IPS-15b (cell line): Measurements from ENCODE around the gene SURF4.

Experiments
- H3K27me3 ChIP-seq: one replicate; pipeline ENCODE4 v1.6.1; 2013; ENCODE audit warnings: low read length; ENCODE audit not compliant: control insufficient read depth, insufficient read depth
- H3K36me3 ChIP-seq: one replicate; pipeline ENCODE4 v1.6.1; 2013; ENCODE audit warnings: low read length; ENCODE audit not compliant: control insufficient read depth, insufficient read depth
- H3K4me1 ChIP-seq: one replicate; pipeline ENCODE4 v1.6.1; 2013; ENCODE audit warnings: mild to moderate bottlenecking, low read length; ENCODE audit not compliant: control insufficient read depth, insufficient read depth
- H3K4me3 ChIP-seq: one replicate; pipeline ENCODE4 v1.5.1; 2013; ENCODE audit warnings: low read depth, low read length
- H3K9ac ChIP-seq: one replicate; pipeline ENCODE4 v1.6.1; 2013; ENCODE audit warnings: low read depth, mild to moderate bottlenecking, low read length
- H3K9me3 ChIP-seq: one replicate; pipeline ENCODE4 v1.6.1; 2013; ENCODE audit warnings: mild to moderate bottlenecking, low read length; ENCODE audit not compliant: control insufficient read depth, insufficient read depth

The SURF4 gene

GRCh38 chr9:133375724-133376654, at the start of gene SURF4, which contains the start of gene STKLD1:
Gene SURF4 (minus strand): TSS chr9:133376060. CDS start chr9:133375969, 91 bp downstream.
Gene STKLD1 (plus strand): TSS chr9:133376366. CDS start chr9:133376474, 108 bp downstream.
- Histone ChIP-seq H3K27me3 (peaks cover 17% of the 10 kb centered on the region), H3K9me3 (no peaks in the 10 kb centered on the region), H3K4me3 (peak within 1 kb of the TSS; percentile 97), H3K4me1 (peaks cover 5% of the 10 kb centered on the region), H3K9ac (peak within 1 kb of the TSS; percentile 96), H3K36me3 (peaks cover 11% of the 10 kb centered on the region)

GRCh38 chr9:133425049-133425632, 49.3 kb upstream of the SURF4 start:
- H3K4me1 ChIP-seq: no peaks in the 10 kb centered on the region
- H3K27me3 ChIP-seq: peaks cover 6% of the 10 kb centered on the region
- no peaks in the 10 kb centered on the region for H3K36me3 ChIP-seq
- H3K9ac ChIP-seq: no peak overlapping the region
- H3K4me3 ChIP-seq: no peak overlapping the region
- no peaks in the 10 kb centered on the region for H3K9me3 ChIP-seq

- Histone ChIP-seq H3K4me3 (no peak overlapping the region), H3K36me3 (no peaks in the 10 kb centered on the region), H3K9ac (no peak overlapping the region), H3K9me3 (no peaks in the 10 kb centered on the region), H3K4me1 (no peaks in the 10 kb centered on the region), H3K27me3 (peaks cover 5% of the 10 kb centered on the region)
Observed at GRCh38 chr9:133424187-133424586, 48.3 kb upstream of the SURF4 start.

- H3K4me1 ChIP-seq: no peaks in the 10 kb centered on the region
- H3K4me3 ChIP-seq: no peak overlapping the region
- no peak overlapping the region for H3K9ac ChIP-seq
- H3K36me3 ChIP-seq: no peaks in the 10 kb centered on the region
- no peaks in the 10 kb centered on the region for H3K9me3 ChIP-seq
- peaks cover 5% of the 10 kb centered on the region for H3K27me3 ChIP-seq
Observed at GRCh38 chr9:133423216-133423615, 47.4 kb upstream of the SURF4 start.

GRCh38 chr9:133421615-133422542, 46.0 kb upstream of the SURF4 start, which contains the start of gene ADAMTS13:
Gene ADAMTS13 (plus strand): TSS chr9:133422367. CDS start chr9:133422444, 77 bp downstream.
- Histone ChIP-seq H3K4me1 (no peaks in the 10 kb centered on the region), H3K27me3 (no peaks in the 10 kb centered on the region), H3K9ac (no peak within 1 kb of the TSS), H3K9me3 (no peaks in the 10 kb centered on the region), H3K4me3 (no peak within 1 kb of the TSS), H3K36me3 (no peaks in the 10 kb centered on the region)

GRCh38 chr9:133420392-133420827, 44.5 kb upstream of the SURF4 start:
- Histone ChIP-seq H3K9me3 (no peaks in the 10 kb centered on the region), H3K4me1 (no peaks in the 10 kb centered on the region), H3K36me3 (no peaks in the 10 kb centered on the region), H3K27me3 (no peaks in the 10 kb centered on the region), H3K9ac (no peak overlapping the region), H3K4me3 (no peak overlapping the region)

GRCh38 chr9:133419005-133419404, 43.1 kb upstream of the SURF4 start:
- H3K4me1 ChIP-seq: no peaks in the 10 kb centered on the region
- H3K27me3 ChIP-seq: no peaks in the 10 kb centered on the region
- H3K9me3 ChIP-seq: no peaks in the 10 kb centered on the region
- peak overlapping the region; percentile 89 for H3K4me3 ChIP-seq
- H3K9ac ChIP-seq: no peak overlapping the region
- peaks cover 3% of the 10 kb centered on the region for H3K36me3 ChIP-seq

- Histone ChIP-seq H3K9ac (peak within 1 kb of the TSS; percentile 93), H3K4me1 (no peaks in the 10 kb centered on the region)
Observed at GRCh38 chr9:133417541-133418461, 41.9 kb upstream of the SURF4 start, which contains the start of gene REXO4. Gene REXO4 (minus strand): TSS chr9:133418010. CDS start chr9:133417844, 166 bp downstream.

GRCh38 chr9:133415170-133415569, 39.3 kb upstream of the SURF4 start:
- Histone ChIP-seq H3K4me3 (no peak overlapping the region), H3K4me1 (no peaks in the 10 kb centered on the region), H3K9ac (no peak overlapping the region), H3K27me3 (no peaks in the 10 kb centered on the region), H3K36me3 (peaks cover 31% of the 10 kb centered on the region), H3K9me3 (no peaks in the 10 kb centered on the region)

More at GRCh38 chr9:133417541-133418461, 41.9 kb upstream of the SURF4 start, which contains the start of gene REXO4:
- H3K4me3 ChIP-seq: peak within 1 kb of the TSS; percentile 89
- H3K27me3 ChIP-seq: no peaks in the 10 kb centered on the region
- H3K9me3 ChIP-seq: no peaks in the 10 kb centered on the region
- peaks cover 12% of the 10 kb centered on the region for H3K36me3 ChIP-seq

GRCh38 chr9:133408042-133408441, 32.2 kb upstream of the SURF4 start:
- Histone ChIP-seq H3K9ac (no peak overlapping the region), H3K36me3 (peaks cover 53% of the 10 kb centered on the region), H3K9me3 (no peaks in the 10 kb centered on the region), H3K4me3 (no peak overlapping the region), H3K27me3 (no peaks in the 10 kb centered on the region), H3K4me1 (no peaks in the 10 kb centered on the region)
